HEK293 (cell line): ENCODE data around the gene SLC37A2.

Source experiments
- CTCF ChIP-seq: fragments of 450-650 bp; formaldehyde crosslinking; IDR thresholded peaks from 2 replicates; pipeline ENCODE4 v1.5.1; 2016; ENCODE audit warnings: missing biosample characterization, missing genetic modification characterization
- PATZ1 ChIP-seq: fragments of 450-650 bp; formaldehyde crosslinking; IDR thresholded peaks from 2 replicates; pipeline ENCODE4 v1.5.1; 2016; ENCODE audit warnings: missing biosample characterization, missing genetic modification characterization
- ZNF157 ChIP-seq: fragments of 450-650 bp; formaldehyde crosslinking; IDR thresholded peaks from 2 replicates; pipeline ENCODE4 v1.5.1; 2016; ENCODE audit warnings: missing biosample characterization, missing genetic modification characterization
- ZNF549 ChIP-seq: fragments of 450-650 bp; IDR thresholded peaks from 2 replicates; pipeline ENCODE4 v1.5.1; 2018; ENCODE audit warnings: missing biosample characterization, missing genetic modification characterization, mild to moderate bottlenecking, inconsistent platforms, moderate library complexity
- ZNF624 ChIP-seq: fragments of 450-650 bp; formaldehyde crosslinking; IDR thresholded peaks from 2 replicates; pipeline ENCODE4 v1.5.1; 2017; ENCODE audit warnings: missing biosample characterization, missing genetic modification characterization

GRCh38 chr11:125110506-125110905, 47.4 kb downstream of the SLC37A2 start:
- TF ChIP-seq ZNF157 (tag by site-specific recombination) (no peak), CTCF (tag by site-specific recombination) (no peak), PATZ1 (tag by site-specific recombination) (no peak), ZNF624 (tag by site-specific recombination) (no peak), ZNF549 (tag by site-specific recombination) (no peak)
